Kidney capillary endothelial cell (primary cell): ENCODE results near the gene TMPRSS2.

ENCODE experiments used
- DNase-seq: peaks from one replicate; pipeline ENCODE4 v3.0.0-alpha.2; 2018; ENCODE audit warnings: low spot score

TMPRSS2 gene

GRCh38 chr21:41447356-41447755 lies 60.6 kb downstream of the TMPRSS2 start:
- DNase-seq: no peak

- no peak for DNase-seq
Measured at GRCh38 chr21:41446586-41446985, 61.4 kb downstream of the TMPRSS2 start.

GRCh38 chr21:41445465-41445862 lies 62.5 kb downstream of the TMPRSS2 start:
- DNase-seq: no peak

GRCh38 chr21:41444703-41445464 lies 63.1 kb downstream of the TMPRSS2 start:
- no peak for DNase-seq

- DNase-seq: no peak
Measured at GRCh38 chr21:41443562-41443961, 64.4 kb downstream of the TMPRSS2 start.

GRCh38 chr21:41442481-41443186 lies 65.3 kb downstream of the TMPRSS2 start:
- no peak for DNase-seq

- DNase-seq: no peak
Measured at GRCh38 chr21:41441546-41441945, 66.4 kb downstream of the TMPRSS2 start.

GRCh38 chr21:41439248-41439647 lies 68.7 kb downstream of the TMPRSS2 start:
- DNase-seq: no peak

- DNase-seq: no peak
Measured at GRCh38 chr21:41438425-41439113, 69.4 kb downstream of the TMPRSS2 start.

GRCh38 chr21:41437729-41438128 lies 70.2 kb downstream of the TMPRSS2 start:
- no peak for DNase-seq

- no peak for DNase-seq
Measured at GRCh38 chr21:41435706-41436105, 72.3 kb downstream of the TMPRSS2 start.

- DNase-seq: no peak
Measured at GRCh38 chr21:41433566-41433965, 74.4 kb downstream of the TMPRSS2 start.

GRCh38 chr21:41432562-41433460 lies 75.1 kb downstream of the TMPRSS2 start:
- DNase-seq: no peak

- no peak for DNase-seq
Measured at GRCh38 chr21:41431788-41432548, 76.0 kb downstream of the TMPRSS2 start.

GRCh38 chr21:41429925-41430491 lies 78.0 kb downstream of the TMPRSS2 start:
- no peak for DNase-seq

- no peak for DNase-seq
Measured at GRCh38 chr21:41429305-41429704, 78.7 kb downstream of the TMPRSS2 start.

- DNase-seq: no peak
Measured at GRCh38 chr21:41428847-41429246, 79.1 kb downstream of the TMPRSS2 start.

GRCh38 chr21:41428311-41428710 lies 79.6 kb downstream of the TMPRSS2 start:
- no peak for DNase-seq

- no peak for DNase-seq
Measured at GRCh38 chr21:41427556-41427955, 80.4 kb downstream of the TMPRSS2 start.

GRCh38 chr21:41426676-41427404 lies 81.1 kb downstream of the TMPRSS2 start:
- DNase-seq: no peak
